A549 (cell line): ENCODE measurements around the gene NPTX2.

ENCODE experiments used
- CTCF ChIP-seq: fragments of >200 bp; sonication (Bioruptor Twin); formaldehyde crosslinking; IDR thresholded peaks from 3 replicates; pipeline ENCODE4 v1.5.1; 2016
- EHMT2 ChIP-seq: fragments of 200-600 bp; sonication (generic); IDR thresholded peaks from 2 replicates; pipeline ENCODE4 v1.6.1; 2016; ENCODE audit warnings: antibody characterized with exemption, low read depth, mild to moderate bottlenecking, moderate library complexity
- EP300 ChIP-seq, 2 experiments: fragments of >200 bp; sonication (Bioruptor Twin); formaldehyde crosslinking; IDR thresholded peaks; 2 replicates in 1 of 2; 3 replicates in 1 of 2; pipeline ENCODE4 v1.6.1; 2016 to 2017
- HMGXB4 ChIP-seq: fragments of 250-450 bp; sonication (Bioruptor Pico); IDR thresholded peaks from 2 replicates; pipeline ENCODE4 v1.5.0; 2021; ENCODE audit warnings: mild to moderate bottlenecking, moderate library complexity, borderline replicate concordance
- HOXA7 ChIP-seq: fragments of 250-450 bp; sonication (Bioruptor Pico); IDR thresholded peaks from 2 replicates; pipeline ENCODE4 v1.5.0; 2020; ENCODE audit warnings: mild to moderate bottlenecking, moderate library complexity
- HOXB13 ChIP-seq: fragments of 250-450 bp; sonication (Bioruptor Pico); IDR thresholded peaks from 2 replicates; pipeline ENCODE4 v1.5.0; 2020; ENCODE audit warnings: low read depth, mild to moderate bottlenecking, moderate library complexity
- JUN ChIP-seq, 2 experiments: fragments of >200 bp; sonication (Bioruptor Twin); formaldehyde crosslinking; IDR thresholded peaks; 2 replicates in 1 of 2; 3 replicates in 1 of 2; pipeline ENCODE4 v1.6.1; 2016 to 2017
- JUNB ChIP-seq: fragments of >200 bp; sonication (Bioruptor Twin); formaldehyde crosslinking; IDR thresholded peaks from 2 replicates; pipeline ENCODE4 v1.6.1; 2016
- MAX ChIP-seq: IDR thresholded peaks from 2 replicates; pipeline ENCODE4 v1.6.1; 2012
- MAZ ChIP-seq: fragments of 150-350 bp; IDR thresholded peaks from 2 replicates; pipeline ENCODE4 v1.6.1; 2014; ENCODE audit warnings: antibody characterized with exemption, low read depth, low read length, borderline replicate concordance
- MYC ChIP-seq: IDR thresholded peaks from 2 replicates; pipeline ENCODE4 v1.6.1; 2012; ENCODE audit warnings: mild to moderate bottlenecking, inconsistent platforms, low read length, improper control_type of control experiment, borderline replicate concordance
- POLR2A ChIP-seq: IDR thresholded peaks from 2 replicates; pipeline ENCODE4 v1.6.1; 2012; ENCODE audit warnings: mild to moderate bottlenecking, low read length
- RFX5 ChIP-seq: fragments of 450-650 bp; IDR thresholded peaks from 2 replicates; pipeline ENCODE4 v1.7.1; 2014; ENCODE audit warnings: antibody characterized with exemption, mild to moderate bottlenecking, moderate library complexity
- SMC3 ChIP-seq: fragments of >200 bp; sonication (Bioruptor Twin); formaldehyde crosslinking; IDR thresholded peaks from 3 replicates; pipeline ENCODE4 v1.6.1; 2018; ENCODE audit warnings: inconsistent platforms

- no peak for TF ChIP-seq CTCF
- no peak for TF ChIP-seq EP300 (IDR thresholded peaks at IDR 0.05)
- no peak for TF ChIP-seq HOXB13 (CRISPR knock-in tag)
- TF ChIP-seq JUNB = no peak
- TF ChIP-seq MAZ = no peak
- TF ChIP-seq MAX = no peak
- no peak for TF ChIP-seq HOXA7 (CRISPR knock-in tag)
- TF ChIP-seq POLR2A = no peak
- no peak for TF ChIP-seq HMGXB4 (CRISPR knock-in tag)
- no peak for TF ChIP-seq MYC
- no peak for TF ChIP-seq JUN (IDR thresholded peaks at IDR 0.05)
- no peak for TF ChIP-seq EHMT2
- no peak for TF ChIP-seq RFX5
- no peak for TF ChIP-seq SMC3
Measured at GRCh38 chr7:98674461-98674860, 57.4 kb downstream of the NPTX2 start.
